ENCODE data around the gene PNMT.
"Not testable (repeated sequence)": the region's sequence is repeated elsewhere in the genome, so short reads cannot be mapped to it uniquely, and the experiment has no call there.

Gene PNMT

GRCh38 chr17:39709319-39709997 is 41.2 kb downstream of the PNMT start:
- DNase-seq (ENCODE audit: low spot score): no peak

- no peak for DNase-seq (ENCODE audit: low spot score)
Measured at GRCh38 chr17:39709998-39710964, 42.0 kb downstream of the PNMT start.

- DNase-seq (ENCODE audit: low spot score): not testable (repeated sequence)
Measured at GRCh38 chr17:39711071-39711470, 42.8 kb downstream of the PNMT start.

GRCh38 chr17:39711851-39712250 is 43.6 kb downstream of the PNMT start:
- DNase-seq (ENCODE audit: low spot score): no peak

- DNase-seq (ENCODE audit: low spot score): no peak
Measured at GRCh38 chr17:39714234-39714633, 46.0 kb downstream of the PNMT start.

GRCh38 chr17:39715375-39716072 is 47.3 kb downstream of the PNMT start:
- DNase-seq (ENCODE audit: low spot score): no peak

GRCh38 chr17:39716073-39716818 is 48.0 kb downstream of the PNMT start:
- no peak for DNase-seq (ENCODE audit: low spot score)

GRCh38 chr17:39716879-39717536 is 48.8 kb downstream of the PNMT start:
- no peak for DNase-seq (ENCODE audit: low spot score)

- no peak for DNase-seq (ENCODE audit: low spot score)
Measured at GRCh38 chr17:39717660-39718059, 49.4 kb downstream of the PNMT start.

- no peak for DNase-seq (ENCODE audit: low spot score)
Measured at GRCh38 chr17:39719563-39720355, 51.5 kb downstream of the PNMT start.

Measured in activated CD4-positive, alpha-beta T cell treated with anti-CD3 and anti-CD28 coated beads, Interleukin-2, Interleukin-4, amounts not matched to agents 100 ng/mL and 50 ng/mL, durations not matched to agents 16 hours and 8 hours (primary cell).